Thyroid gland (tissue), 4 donors: Measurements from ENCODE around the gene ENAH.

ENCODE experiments used
- POLR2A ChIP-seq, 2 donors: fragments of 450-650 bp; IDR thresholded peaks; one replicate each; pipeline ENCODE4 v1.6.1; 2017; ENCODE audit warnings: antibody characterized with exemption in 2 of 2, mild to moderate bottlenecking in 2 of 2, moderate library complexity in 1 of 2
- TF ChIP-seq, protein P1 (sequence below), 6 experiments: fragments of 200-600 bp in 3 of 6; fragments of 450-650 bp in 3 of 6; sonication (generic) in 3 of 6; IDR thresholded peaks; one replicate each; pipeline ENCODE4 v1.5.1; 2016 to 2019; ENCODE audit warnings: antibody characterized with exemption in 6 of 6, mild to moderate bottlenecking in 2 of 6, inconsistent platforms in 1 of 6, moderate library complexity in 1 of 6

DNA sequence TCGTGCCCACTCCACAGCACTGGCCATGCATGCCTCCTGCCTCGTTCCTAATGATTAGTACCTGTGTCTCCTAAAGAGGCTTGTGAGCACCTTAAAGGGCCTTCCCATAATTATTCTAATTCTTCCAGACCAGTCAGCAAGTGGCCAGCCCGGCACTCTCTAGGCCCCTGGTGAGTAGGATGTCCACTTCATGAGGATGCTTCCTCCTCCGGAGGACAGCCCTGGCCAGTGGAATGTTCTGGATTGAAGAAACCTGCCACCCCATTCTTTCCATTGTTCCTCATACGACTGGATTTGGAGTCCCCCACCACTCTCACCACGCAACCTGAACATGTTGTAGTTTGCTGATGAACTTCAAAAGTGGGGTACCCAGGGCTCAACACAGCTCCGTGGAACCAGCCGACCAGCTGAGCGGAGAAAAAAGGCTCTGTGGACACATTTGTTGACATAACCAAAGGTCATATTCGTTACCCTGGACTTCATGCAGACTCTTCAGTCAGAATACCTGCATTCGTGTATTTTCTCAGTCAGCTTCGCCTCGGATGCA lies 178.4 kb downstream of the ENAH start:
- TF ChIP-seq, protein P1, sequence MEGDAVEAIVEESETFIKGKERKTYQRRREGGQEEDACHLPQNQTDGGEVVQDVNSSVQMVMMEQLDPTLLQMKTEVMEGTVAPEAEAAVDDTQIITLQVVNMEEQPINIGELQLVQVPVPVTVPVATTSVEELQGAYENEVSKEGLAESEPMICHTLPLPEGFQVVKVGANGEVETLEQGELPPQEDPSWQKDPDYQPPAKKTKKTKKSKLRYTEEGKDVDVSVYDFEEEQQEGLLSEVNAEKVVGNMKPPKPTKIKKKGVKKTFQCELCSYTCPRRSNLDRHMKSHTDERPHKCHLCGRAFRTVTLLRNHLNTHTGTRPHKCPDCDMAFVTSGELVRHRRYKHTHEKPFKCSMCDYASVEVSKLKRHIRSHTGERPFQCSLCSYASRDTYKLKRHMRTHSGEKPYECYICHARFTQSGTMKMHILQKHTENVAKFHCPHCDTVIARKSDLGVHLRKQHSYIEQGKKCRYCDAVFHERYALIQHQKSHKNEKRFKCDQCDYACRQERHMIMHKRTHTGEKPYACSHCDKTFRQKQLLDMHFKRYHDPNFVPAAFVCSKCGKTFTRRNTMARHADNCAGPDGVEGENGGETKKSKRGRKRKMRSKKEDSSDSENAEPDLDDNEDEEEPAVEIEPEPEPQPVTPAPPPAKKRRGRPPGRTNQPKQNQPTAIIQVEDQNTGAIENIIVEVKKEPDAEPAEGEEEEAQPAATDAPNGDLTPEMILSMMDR (IDR thresholded peaks at IDR 0.05) = no peak
- TF ChIP-seq POLR2A (IDR thresholded peaks at IDR 0.05) = no peak
